Glutamatergic neuron (in vitro differentiated cells): Measurements from ENCODE around the gene FADD. TPM values are rescaled to one million over a fixed set of nuclear protein-coding genes. Genes with fewer than 3 reads are reported as not detected.

ENCODE experiments used
- DNase-seq: peaks from one replicate; pipeline ENCODE4 v3.0.0; 2022
- H3K27ac Mint-ChIP-seq: one replicate; pipeline ENCODE4 v1.8.0; 2020; ENCODE audit warnings: mild to moderate bottlenecking, mixed read lengths, inconsistent platforms; ENCODE audit not compliant: unreplicated experiment
- H3K27me3 Mint-ChIP-seq: one replicate; pipeline ENCODE4 v1.8.0; 2020; ENCODE audit warnings: mild to moderate bottlenecking, moderate library complexity, mixed read lengths, inconsistent platforms; ENCODE audit not compliant: unreplicated experiment
- H3K36me3 Mint-ChIP-seq: one replicate; pipeline ENCODE4 v1.8.0; 2020; ENCODE audit warnings: mild to moderate bottlenecking, mixed read lengths, inconsistent platforms; ENCODE audit not compliant: unreplicated experiment
- H3K4me1 Mint-ChIP-seq: one replicate; pipeline ENCODE4 v1.8.0; 2020; ENCODE audit warnings: mild to moderate bottlenecking, low read depth, mixed read lengths, inconsistent platforms; ENCODE audit not compliant: unreplicated experiment
- H3K4me3 Mint-ChIP-seq: one replicate; pipeline ENCODE4 v1.8.0; 2020; ENCODE audit warnings: mild to moderate bottlenecking, mixed read lengths, inconsistent platforms; ENCODE audit not compliant: unreplicated experiment
- H3K9me3 Mint-ChIP-seq: one replicate; pipeline ENCODE4 v1.8.0; 2020; ENCODE audit warnings: mild to moderate bottlenecking, moderate library complexity, mixed read lengths, inconsistent platforms; ENCODE audit not compliant: unreplicated experiment
- CTCF ChIP-seq: fragments of 200-600 bp; sonication (generic); IDR thresholded peaks from one replicate; pipeline ENCODE4 v1.5.0; 2021; ENCODE audit not compliant: partially characterized antibody, unreplicated experiment
- total RNA-seq: library from RNA; stranded (reverse); fragmentation: NEBNext Ultra II Directional; extraction: Animal tissue kit (Norgen Biotek cat#: 25700); gene quantifications from one replicate; pipeline ENCODE4 v1.2.1, GENCODE V29; 2021; ENCODE audit not compliant: unreplicated experiment

Gene FADD
- total RNA-seq, 1 donor from 2014 or later = 23.1 TPM

GRCh38 chr11:70167723-70168404, 35.2 kb upstream of the FADD start:
- DNase-seq = no peak
- H3K36me3 Mint-ChIP-seq = no peaks in the 10 kb centered on the region
- H3K9me3 Mint-ChIP-seq = peaks cover 1% of the 10 kb centered on the region
- no peak for TF ChIP-seq CTCF
- peaks cover 8% of the 10 kb centered on the region for H3K4me1 Mint-ChIP-seq
- peaks cover 6% of the 10 kb centered on the region for H3K27me3 Mint-ChIP-seq
- no peak overlapping the region for H3K4me3 Mint-ChIP-seq
- no peak overlapping the region for H3K27ac Mint-ChIP-seq

- no peak overlapping the region for H3K4me3 Mint-ChIP-seq
- peaks cover 6% of the 10 kb centered on the region for H3K27me3 Mint-ChIP-seq
- H3K9me3 Mint-ChIP-seq = peaks cover 1% of the 10 kb centered on the region
- H3K36me3 Mint-ChIP-seq = no peaks in the 10 kb centered on the region
- no peak overlapping the region for H3K27ac Mint-ChIP-seq
- no peak for TF ChIP-seq CTCF
- peaks cover 3% of the 10 kb centered on the region for H3K4me1 Mint-ChIP-seq
- no peak for DNase-seq
Observed at GRCh38 chr11:70168405-70168754, 34.7 kb upstream of the FADD start.

GRCh38 chr11:70169127-70169526, 34.0 kb upstream of the FADD start:
- peaks cover 2% of the 10 kb centered on the region for H3K4me1 Mint-ChIP-seq
- no peak overlapping the region for H3K27ac Mint-ChIP-seq
- no peak overlapping the region for H3K4me3 Mint-ChIP-seq
- peaks cover 6% of the 10 kb centered on the region for H3K27me3 Mint-ChIP-seq
- no peak for DNase-seq
- no peaks in the 10 kb centered on the region for H3K36me3 Mint-ChIP-seq
- no peak for TF ChIP-seq CTCF
- peaks cover 1% of the 10 kb centered on the region for H3K9me3 Mint-ChIP-seq

- Mint-ChIP-seq H3K9me3 (peaks cover 2% of the 10 kb centered on the region), H3K27ac (no peak overlapping the region), H3K36me3 (no peaks in the 10 kb centered on the region), H3K4me3 (no peak overlapping the region), H3K4me1 (peaks cover 5% of the 10 kb centered on the region), H3K27me3 (peaks cover 6% of the 10 kb centered on the region)
- no peak for DNase-seq
- TF ChIP-seq CTCF = no peak
Observed at GRCh38 chr11:70169632-70170031, 33.5 kb upstream of the FADD start.

GRCh38 chr11:70170596-70171210, 32.4 kb upstream of the FADD start:
- Mint-ChIP-seq H3K4me3 (no peak overlapping the region), H3K9me3 (peaks cover 3% of the 10 kb centered on the region), H3K27ac (no peak overlapping the region)

More at GRCh38 chr11:70170596-70171210, 32.4 kb upstream of the FADD start:
- H3K27me3 Mint-ChIP-seq = peaks cover 6% of the 10 kb centered on the region
- DNase-seq = no peak
- peaks cover 11% of the 10 kb centered on the region for H3K4me1 Mint-ChIP-seq
- no peaks in the 10 kb centered on the region for H3K36me3 Mint-ChIP-seq
- TF ChIP-seq CTCF = no peak
